H9 (cell line): ENCODE results near the gene SORBS1. TPM values are rescaled to one million over a fixed set of nuclear protein-coding genes. Genes with fewer than 3 reads are reported as not detected.

Experiments used
- DNase-seq: peaks from one replicate; pipeline ENCODE4 v3.0.0-alpha.2; 2017
- H2AFZ ChIP-seq: one replicate; pipeline ENCODE4 v1.6.1; 2013; ENCODE audit warnings: mild to moderate bottlenecking, low read length, control low read depth, moderate library complexity
- H2AK5ac ChIP-seq: 2 replicates; pipeline ENCODE4 v1.6.1; 2013; ENCODE audit warnings: low read length, control low read depth, mixed read lengths; ENCODE audit not compliant: insufficient read length
- H2BK120ac ChIP-seq: one replicate; pipeline ENCODE4 v1.6.1; 2013; ENCODE audit warnings: low read depth, mild to moderate bottlenecking, low read length, control low read depth, inconsistent platforms; ENCODE audit not compliant: poor library complexity, severe bottlenecking
- H2BK12ac ChIP-seq: 2 replicates; pipeline ENCODE4 v1.6.1; 2013; ENCODE audit warnings: low read length, control low read depth, mixed read lengths, low read depth; ENCODE audit not compliant: insufficient read length
- H2BK15ac ChIP-seq: 2 replicates; pipeline ENCODE4 v1.6.1; 2013; ENCODE audit warnings: low read depth, low read length, control low read depth
- H2BK20ac ChIP-seq: one replicate; pipeline ENCODE4 v1.6.1; 2013; ENCODE audit warnings: low read depth, mild to moderate bottlenecking, low read length, control low read depth, inconsistent platforms; ENCODE audit not compliant: poor library complexity, severe bottlenecking
- H2BK5ac ChIP-seq: 2 replicates; pipeline ENCODE4 v1.6.1; 2013; ENCODE audit warnings: low read length, control low read depth, mixed read lengths; ENCODE audit not compliant: insufficient read length
- H3K14ac ChIP-seq: 2 replicates; pipeline ENCODE4 v1.6.1; 2013; ENCODE audit warnings: low read length, control low read depth; ENCODE audit not compliant: insufficient read depth
- H3K18ac ChIP-seq: 2 replicates; pipeline ENCODE4 v1.6.1; 2013; ENCODE audit warnings: low read depth, mild to moderate bottlenecking, mixed read lengths, low read length, control low read depth; ENCODE audit not compliant: insufficient read length
- H3K23ac ChIP-seq: 2 replicates; pipeline ENCODE4 v1.6.1; 2013; ENCODE audit warnings: low read length, control low read depth, mixed read lengths, low read depth; ENCODE audit not compliant: insufficient read length
- H3K23me2 ChIP-seq: 2 replicates; pipeline ENCODE4 v1.6.1; 2013; ENCODE audit warnings: low read depth, mild to moderate bottlenecking, mixed read lengths, low read length, control low read depth; ENCODE audit not compliant: insufficient read length, poor library complexity, severe bottlenecking
- H3K27ac ChIP-seq: 2 replicates; pipeline ENCODE4 v1.5.1; 2013; ENCODE audit warnings: low read length, control low read depth, mixed read lengths, low read depth; ENCODE audit not compliant: insufficient read length
- H3K27me3 ChIP-seq: 2 replicates; pipeline ENCODE4 v1.6.1; 2013; ENCODE audit warnings: low read length, control low read depth, inconsistent platforms; ENCODE audit not compliant: insufficient read depth
- H3K4ac ChIP-seq: 2 replicates; pipeline ENCODE4 v1.6.1; 2013; ENCODE audit warnings: low read depth, mild to moderate bottlenecking, control low read depth, inconsistent platforms, low read length, moderate library complexity
- H3K4me1 ChIP-seq: 2 replicates; pipeline ENCODE4 v1.6.1; 2013; ENCODE audit warnings: low read length, control low read depth, inconsistent platforms; ENCODE audit not compliant: insufficient read depth
- H3K4me2 ChIP-seq: 2 replicates; pipeline ENCODE4 v1.6.1; 2013; ENCODE audit warnings: low read length, control low read depth, mixed read lengths; ENCODE audit not compliant: insufficient read length, insufficient read depth
- H3K56ac ChIP-seq: 2 replicates; pipeline ENCODE4 v1.6.1; 2013; ENCODE audit warnings: low read depth, mild to moderate bottlenecking, mixed read lengths, low read length, control low read depth; ENCODE audit not compliant: insufficient read length
- H3K79me1 ChIP-seq: 2 replicates; pipeline ENCODE4 v1.6.1; 2013; ENCODE audit warnings: low read depth, mild to moderate bottlenecking, moderate library complexity, low read length, control low read depth, inconsistent platforms; ENCODE audit not compliant: insufficient read depth, poor library complexity, severe bottlenecking
- H3K79me2 ChIP-seq: 2 replicates; pipeline ENCODE4 v1.6.1; 2013; ENCODE audit warnings: low read length, control low read depth, inconsistent platforms; ENCODE audit not compliant: insufficient read depth
- H3K9ac ChIP-seq: 2 replicates; pipeline ENCODE4 v1.6.1; 2013; ENCODE audit warnings: low read length, control low read depth, mixed read lengths; ENCODE audit not compliant: insufficient read length; ENCODE audit errors: extremely low read depth
- H3K9me3 ChIP-seq: one replicate; pipeline ENCODE4 v1.6.1; 2013; ENCODE audit warnings: low read depth, low read length, inconsistent platforms; ENCODE audit not compliant: control insufficient read depth
- H3T11ph ChIP-seq: one replicate; pipeline ENCODE4 v1.6.1; 2013; ENCODE audit warnings: mild to moderate bottlenecking, low read length, control low read depth, inconsistent platforms
- H4K20me1 ChIP-seq: one replicate; pipeline ENCODE4 v1.6.1; 2013; ENCODE audit not compliant: control insufficient read depth, insufficient read length, insufficient read depth
- H4K5ac ChIP-seq: 2 replicates; pipeline ENCODE4 v1.6.1; 2013; ENCODE audit warnings: low read depth, mild to moderate bottlenecking, mixed read lengths, low read length, control low read depth; ENCODE audit not compliant: insufficient read length
- H4K8ac ChIP-seq: replicated peaks from 2 replicates; pipeline ENCODE4 v1.6.1; 2013; ENCODE audit warnings: low read length, control low read depth, mixed read lengths, low read depth; ENCODE audit not compliant: insufficient read length
- H4K91ac ChIP-seq: 2 replicates; pipeline ENCODE4 v1.6.1; 2013; ENCODE audit warnings: low read depth, mild to moderate bottlenecking, moderate library complexity, mixed read lengths, low read length, control low read depth; ENCODE audit not compliant: insufficient read length
- H3K27ac Mint-ChIP-seq, 3 experiments: 2 replicates in 2 of 3; 3 replicates in 1 of 3; pipeline ENCODE4 v1.8.0; 2020 to 2021; ENCODE audit warnings: mixed read lengths in 3 of 3, mild to moderate bottlenecking in 1 of 3, moderate library complexity in 1 of 3
- H3K27me3 Mint-ChIP-seq: 2 replicates; pipeline ENCODE4 v1.8.0; 2021; ENCODE audit warnings: low read depth, mild to moderate bottlenecking, moderate library complexity, mixed read lengths
- H3K36me3 Mint-ChIP-seq, 3 experiments: 2 replicates in 2 of 3; 3 replicates in 1 of 3; pipeline ENCODE4 v1.8.0; 2020 to 2021; ENCODE audit warnings: low read depth in 3 of 3, mixed read lengths in 3 of 3; ENCODE audit not compliant: insufficient read depth in 1 of 3
- H3K4me1 Mint-ChIP-seq, 2 experiments: 2 replicates each; pipeline ENCODE4 v1.8.0; 2020; ENCODE audit warnings: mixed read lengths in 2 of 2
- H3K4me3 Mint-ChIP-seq, 2 experiments: 2 replicates in 1 of 2; 3 replicates in 1 of 2; pipeline ENCODE4 v1.8.0; 2020 to 2021; ENCODE audit warnings: mild to moderate bottlenecking in 2 of 2, mixed read lengths in 2 of 2, moderate library complexity in 1 of 2
- H3K9me3 Mint-ChIP-seq, 2 experiments: 2 replicates in 1 of 2; 3 replicates in 1 of 2; pipeline ENCODE4 v1.8.0; 2020; ENCODE audit warnings: mild to moderate bottlenecking in 2 of 2, mixed read lengths in 2 of 2, moderate library complexity in 1 of 2
- WGBS: extraction: QIAGEN DNeasy Blood & Tissue Kit; methylation state at CpG from one replicate; pipeline ENCODE4 v1.1.7; 2013; ENCODE audit warnings: missing lambda C conversion rate, low lambda C conversion rate, mixed read lengths; ENCODE audit not compliant: insufficient read length; ENCODE audit errors: extremely low coverage; 5-methylcytosine and 5-hydroxymethylcytosine counted together
- total RNA-seq: library from RNA; stranded (reverse); gene quantifications from 2 replicates; pipeline ENCODE4 v1.2.1, GENCODE V29; 2021
- TF ChIP-seq, protein P1 (sequence below): fragments of 200-600 bp; sonication (generic); conservative IDR thresholded peaks from 3 replicates; pipeline ENCODE4 v1.8.0; 2021; ENCODE audit warnings: antibody characterized with exemption, mild to moderate bottlenecking

The SORBS1 gene
- total RNA-seq, 1 experiment from 2014 or later = 24.3 TPM

- Histone ChIP-seq H2BK15ac (no peak overlapping the region), H3K56ac (no peak overlapping the region), H3K14ac (no peak overlapping the region), H4K91ac (no peak overlapping the region), H3K79me1 (no peaks in the 10 kb centered on the region), H2BK5ac (no peak overlapping the region), H4K20me1 (no peaks in the 10 kb centered on the region), H3K9ac (no peak overlapping the region), H2BK12ac (no peak overlapping the region), H3K23ac (no peak overlapping the region), H3K18ac (no peak overlapping the region), H2BK20ac (no peak overlapping the region), H3K4ac (no peak overlapping the region), H3K27me3 (no peaks in the 10 kb centered on the region), H2BK120ac (no peak overlapping the region), H3K4me2 (no peak overlapping the region), H3K79me2 (no peaks in the 10 kb centered on the region), H3K9me3 (no peaks in the 10 kb centered on the region), H3T11ph (no peak overlapping the region), H2AK5ac (no peak overlapping the region), H3K27ac (no peak overlapping the region), H3K4me1 (no peaks in the 10 kb centered on the region), H4K8ac (no peak overlapping the region), H3K23me2 (no peaks in the 10 kb centered on the region), H2AFZ (no peak overlapping the region), H4K5ac (no peak overlapping the region)
- peaks cover 8 to 18% of the 10 kb centered on the region in 2 experiments for H3K4me1 Mint-ChIP-seq
- H3K4me3 Mint-ChIP-seq = no peak overlapping the region
- H3K27ac Mint-ChIP-seq = no peak overlapping the region
- TF ChIP-seq, protein P1, sequence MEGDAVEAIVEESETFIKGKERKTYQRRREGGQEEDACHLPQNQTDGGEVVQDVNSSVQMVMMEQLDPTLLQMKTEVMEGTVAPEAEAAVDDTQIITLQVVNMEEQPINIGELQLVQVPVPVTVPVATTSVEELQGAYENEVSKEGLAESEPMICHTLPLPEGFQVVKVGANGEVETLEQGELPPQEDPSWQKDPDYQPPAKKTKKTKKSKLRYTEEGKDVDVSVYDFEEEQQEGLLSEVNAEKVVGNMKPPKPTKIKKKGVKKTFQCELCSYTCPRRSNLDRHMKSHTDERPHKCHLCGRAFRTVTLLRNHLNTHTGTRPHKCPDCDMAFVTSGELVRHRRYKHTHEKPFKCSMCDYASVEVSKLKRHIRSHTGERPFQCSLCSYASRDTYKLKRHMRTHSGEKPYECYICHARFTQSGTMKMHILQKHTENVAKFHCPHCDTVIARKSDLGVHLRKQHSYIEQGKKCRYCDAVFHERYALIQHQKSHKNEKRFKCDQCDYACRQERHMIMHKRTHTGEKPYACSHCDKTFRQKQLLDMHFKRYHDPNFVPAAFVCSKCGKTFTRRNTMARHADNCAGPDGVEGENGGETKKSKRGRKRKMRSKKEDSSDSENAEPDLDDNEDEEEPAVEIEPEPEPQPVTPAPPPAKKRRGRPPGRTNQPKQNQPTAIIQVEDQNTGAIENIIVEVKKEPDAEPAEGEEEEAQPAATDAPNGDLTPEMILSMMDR = no peak
- H3K36me3 Mint-ChIP-seq = no peaks in the 10 kb centered on the region
- H3K27me3 Mint-ChIP-seq = no peaks in the 10 kb centered on the region
- no peaks in the 10 kb centered on the region for H3K9me3 Mint-ChIP-seq
- no peak for DNase-seq
- WGBS = no CpG with 5 or more reads among the region's 7 CpGs
These were observed 118.8 kb downstream of the SORBS1 start for GRCh38 chr10:95442341-95442740.
